Measurements from ENCODE around the gene BTBD9. TPM values are rescaled to one million over a fixed set of nuclear protein-coding genes. Genes with fewer than 3 reads are reported as not detected.

BTBD9 gene
- total and polyA plus RNA-seq, 2 of the 13 experiments (the other 11 are each of a cell fraction or from before 2014, with no cell fraction given), result 1.2 to 3.0 TPM

GRCh38 chr6:38432079-38432478 is 207.7 kb downstream of the BTBD9 start (continued):
- TF ChIP-seq PAXIP1 (CRISPR knock-in tag; conservative IDR thresholded peaks at IDR 0.05), result no peak
- no peak for TF ChIP-seq NFIB (CRISPR knock-in tag; IDR thresholded peaks at IDR 0.05; ENCODE audit: borderline replicate concordance)
- TF ChIP-seq ZNF781 (CRISPR knock-in tag; IDR thresholded peaks at IDR 0.05; ENCODE audit: borderline replicate concordance, not compliant biosample characterization), result no peak
- TF ChIP-seq ZNF619 (CRISPR knock-in tag; IDR thresholded peaks at IDR 0.05), result no peak
- TF ChIP-seq ZNF20 (CRISPR knock-in tag; IDR thresholded peaks at IDR 0.05), result no peak
- no peak for TF ChIP-seq GABPA (IDR thresholded peaks at IDR 0.05; ENCODE audit: low read depth, low read length)
- no peak for TF ChIP-seq GABPA (CRISPR knock-in tag; IDR thresholded peaks at IDR 0.05; ENCODE audit: low read depth)
- no peak for TF ChIP-seq ZKSCAN1 (IDR thresholded peaks at IDR 0.05; ENCODE audit: low read length)
- no peak for TF ChIP-seq RERE (CRISPR knock-in tag; IDR thresholded peaks at IDR 0.05; ENCODE audit: low read depth)
- TF ChIP-seq BORCS8-MEF2B (CRISPR knock-in tag; IDR thresholded peaks at IDR 0.05), result no peak
- no peak for TF ChIP-seq HNF4A (CRISPR knock-in tag; IDR thresholded peaks at IDR 0.05)
